Peyer's patch (tissue), 4 donors: ENCODE results near the gene CGA. TPM values are rescaled to one million over a fixed set of nuclear protein-coding genes. Genes with fewer than 3 reads are reported as not detected.

Source experiments
- DNase-seq, 3 donors: peaks; one replicate each; pipeline ENCODE4 v3.0.0-alpha.2; 2017 to 2019
- H3K27ac ChIP-seq, 4 donors: fragments of 200-600 bp; sonication (generic); one replicate each; pipeline ENCODE4 v1.5.1; 2016 to 2019
- H3K27me3 ChIP-seq, 2 donors: fragments of 200-600 bp; sonication (generic); one replicate each; pipeline ENCODE4 v1.5.1; 2019
- H3K36me3 ChIP-seq, 3 donors: fragments of 200-600 bp; sonication (generic); one replicate each; pipeline ENCODE4 v1.5.1; 2016 to 2019
- H3K4me1 ChIP-seq, 4 donors: fragments of 200-600 bp; sonication (generic); one replicate each; pipeline ENCODE4 v1.5.1; 2016 to 2019
- H3K4me3 ChIP-seq, 4 donors: fragments of 200-600 bp; sonication (generic); 1 replicate in 3 of 4; 2 replicates in 1 of 4; pipeline ENCODE4 v1.5.1; 2016 to 2019; ENCODE audit warnings: mild to moderate bottlenecking in 1 of 4
- H3K9me3 ChIP-seq, 4 donors: fragments of 200-600 bp; sonication (generic); one replicate each; pipeline ENCODE4 v1.5.1; 2016 to 2019; ENCODE audit warnings: mild to moderate bottlenecking in 1 of 4
- POLR2A ChIP-seq, 2 donors: fragments of 450-650 bp; IDR thresholded peaks; one replicate each; pipeline ENCODE4 v1.5.1; 2017; ENCODE audit warnings: antibody characterized with exemption in 2 of 2, mild to moderate bottlenecking in 2 of 2, moderate library complexity in 2 of 2
- total RNA-seq, 4 donors: library from RNA; depleted of rRNA; stranded (reverse); fragments of >200 nt; gene quantifications; one replicate each; pipeline ENCODE4 v1.1.0, GENCODE V29; 2016
- TF ChIP-seq, protein P1 (sequence below), 6 experiments: fragments of 450-650 bp in 4 of 6; fragments of 200-600 bp in 2 of 6; sonication (generic) in 1 of 6; IDR thresholded peaks; one replicate each; pipeline ENCODE4 v1.5.1; 2017 to 2019; ENCODE audit warnings: antibody characterized with exemption in 6 of 6, mild to moderate bottlenecking in 3 of 6, moderate library complexity in 1 of 6

The CGA gene
- total RNA-seq, 4 donors from 2014 or later, result not detected

DNA sequence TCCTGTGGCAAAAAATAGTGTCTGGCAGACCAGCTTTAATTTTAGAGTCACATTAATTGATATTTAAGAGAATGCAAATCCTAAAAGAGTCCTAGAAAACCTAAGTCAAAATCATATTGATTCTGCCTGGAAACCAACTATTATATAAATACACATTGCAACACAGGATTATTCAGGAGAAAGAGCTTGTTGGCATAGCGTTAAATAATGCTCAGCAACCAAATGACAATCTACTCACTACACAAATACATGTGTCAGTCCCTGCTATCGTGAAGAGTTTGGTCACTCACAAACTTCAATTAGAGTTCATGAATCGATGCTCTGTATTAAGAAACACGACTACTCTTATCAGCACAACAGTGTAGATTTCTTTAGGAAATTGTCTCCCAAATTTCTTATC lies 54.2 kb downstream of the CGA start:
- no peaks in the 10 kb centered on the region for H3K4me1 ChIP-seq
- H3K4me3 ChIP-seq, result no peak overlapping the region
- H3K36me3 ChIP-seq, result no peaks in the 10 kb centered on the region
- no peaks in the 10 kb centered on the region for H3K9me3 ChIP-seq
- H3K27me3 ChIP-seq, result no peaks in the 10 kb centered on the region
- no peak for DNase-seq
- TF ChIP-seq, protein P1, sequence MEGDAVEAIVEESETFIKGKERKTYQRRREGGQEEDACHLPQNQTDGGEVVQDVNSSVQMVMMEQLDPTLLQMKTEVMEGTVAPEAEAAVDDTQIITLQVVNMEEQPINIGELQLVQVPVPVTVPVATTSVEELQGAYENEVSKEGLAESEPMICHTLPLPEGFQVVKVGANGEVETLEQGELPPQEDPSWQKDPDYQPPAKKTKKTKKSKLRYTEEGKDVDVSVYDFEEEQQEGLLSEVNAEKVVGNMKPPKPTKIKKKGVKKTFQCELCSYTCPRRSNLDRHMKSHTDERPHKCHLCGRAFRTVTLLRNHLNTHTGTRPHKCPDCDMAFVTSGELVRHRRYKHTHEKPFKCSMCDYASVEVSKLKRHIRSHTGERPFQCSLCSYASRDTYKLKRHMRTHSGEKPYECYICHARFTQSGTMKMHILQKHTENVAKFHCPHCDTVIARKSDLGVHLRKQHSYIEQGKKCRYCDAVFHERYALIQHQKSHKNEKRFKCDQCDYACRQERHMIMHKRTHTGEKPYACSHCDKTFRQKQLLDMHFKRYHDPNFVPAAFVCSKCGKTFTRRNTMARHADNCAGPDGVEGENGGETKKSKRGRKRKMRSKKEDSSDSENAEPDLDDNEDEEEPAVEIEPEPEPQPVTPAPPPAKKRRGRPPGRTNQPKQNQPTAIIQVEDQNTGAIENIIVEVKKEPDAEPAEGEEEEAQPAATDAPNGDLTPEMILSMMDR (IDR thresholded peaks at IDR 0.05), result no peak
- no peak for TF ChIP-seq POLR2A (IDR thresholded peaks at IDR 0.05)
- H3K27ac ChIP-seq, result no peak overlapping the region

Other genes with a start within 250 kb of the CGA start
- not detected for gene HTR1E, start 157.6 kb downstream of the CGA start, total RNA-seq
- 10 to 100 TPM; 62.5 to 74.7 (median 69.3) TPM for gene ZNF292, start 60.5 kb upstream of the CGA start, total RNA-seq
- gene SMIM8, start 227.5 kb upstream of the CGA start, total RNA-seq, result 10 to 100 TPM in 3 of 4 donors, 1 to 10 TPM in 1; 6.9 to 23.1 (median 12.7) TPM
- not detected for gene GJB7, start 234.2 kb upstream of the CGA start, total RNA-seq
- 10 to 100 TPM in 1 of 4 donors, 1 to 10 TPM in 3; 5.4 to 13.2 (median 7.4) TPM for gene C6orf163, start 249.7 kb upstream of the CGA start, total RNA-seq